Kidney glomerular epithelial cell (primary cell): ENCODE results near the gene SMG9.
"Not testable (repeated sequence)": the region's sequence is repeated elsewhere in the genome, so short reads cannot be mapped to it uniquely, and the experiment has no call there.

Source experiments
- DNase-seq: peaks from one replicate; lab custom pipeline; 2025; lab: John Stamatoyannopoulos, UW

Gene SMG9

GRCh38 chr19:43780706-43781525, 26.2 kb upstream of the SMG9 start, which contains the start of gene KCNN4:
Gene KCNN4, minus strand, starts transcription at chr19:43780973. Its CDS starts 112 bp downstream, at chr19:43780861.
- peak; percentile 11 for DNase-seq

GRCh38 chr19:43779820-43780219, 25.1 kb upstream of the SMG9 start:
- no peak for DNase-seq

- no peak for DNase-seq
Observed at GRCh38 chr19:43779147-43779819, 24.5 kb upstream of the SMG9 start.

GRCh38 chr19:43778651-43779050, 23.9 kb upstream of the SMG9 start:
- DNase-seq, result no peak

DNA sequence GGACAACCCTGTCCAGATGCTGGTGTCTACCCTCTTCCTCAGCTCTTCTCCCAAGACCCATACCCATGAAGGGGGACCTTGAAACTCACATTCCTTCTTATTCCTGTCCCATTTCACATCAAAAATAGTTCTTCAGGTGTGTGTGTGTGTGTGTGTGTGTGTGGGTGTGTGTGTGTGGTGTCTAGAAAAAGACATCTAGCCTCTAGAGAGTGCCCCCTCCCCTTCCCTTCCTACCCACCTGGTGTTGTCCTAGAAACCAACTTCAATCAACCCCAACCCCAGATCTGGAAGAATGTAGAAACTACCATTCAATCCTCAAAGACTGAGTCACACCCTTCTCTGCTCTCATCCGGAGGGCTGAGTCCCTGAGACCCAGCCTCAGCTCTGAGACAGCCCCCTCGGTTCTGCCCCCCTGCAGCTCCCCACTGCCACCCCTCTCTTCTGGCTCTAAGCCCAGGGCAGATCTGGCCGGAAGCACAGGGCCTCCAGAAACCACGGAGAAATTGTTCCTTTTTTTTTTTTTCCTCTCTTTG, 22.5 kb upstream of the SMG9 start:
- peak; percentile 8 for DNase-seq

DNA sequence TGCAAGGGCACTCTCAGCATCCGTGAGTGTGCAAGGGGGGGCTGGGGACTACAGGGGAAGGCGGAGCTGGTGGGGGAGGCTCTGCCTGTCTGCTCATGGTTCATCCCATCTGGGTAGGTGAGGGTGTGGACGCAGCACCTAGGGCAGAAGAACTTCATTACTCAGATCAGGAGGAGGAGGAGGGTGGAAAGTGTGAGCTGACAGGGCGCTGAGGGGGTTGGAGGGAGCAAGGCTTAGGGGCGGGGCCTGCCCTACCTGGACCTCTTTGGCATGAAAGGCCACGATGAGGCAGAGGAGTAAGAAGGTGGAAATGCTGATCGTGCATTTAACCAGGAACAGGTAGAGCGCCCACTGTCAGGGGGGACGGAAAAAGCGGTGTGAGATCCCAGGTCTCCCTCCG, 21.5 kb upstream of the SMG9 start:
- DNase-seq, result no peak

GRCh38 chr19:43775299-43775890, 20.6 kb upstream of the SMG9 start:
- DNase-seq, result no peak

DNA sequence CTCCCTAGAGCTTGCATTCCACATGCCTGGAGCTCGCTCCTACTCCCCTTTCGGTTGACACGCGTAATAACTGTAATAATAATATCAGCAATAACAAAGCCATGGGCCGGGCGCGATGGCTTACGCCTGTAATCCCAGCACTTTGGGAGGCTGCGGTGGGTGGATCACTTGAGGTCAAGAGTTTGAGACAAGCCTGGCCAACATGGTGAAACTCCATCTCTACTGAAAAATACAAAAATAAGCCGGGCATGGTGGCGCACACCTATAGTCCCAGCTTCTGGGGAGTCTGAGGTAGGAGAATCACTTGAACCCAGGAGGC, 20.1 kb upstream of the SMG9 start:
- not testable (repeated sequence) for DNase-seq

DNA sequence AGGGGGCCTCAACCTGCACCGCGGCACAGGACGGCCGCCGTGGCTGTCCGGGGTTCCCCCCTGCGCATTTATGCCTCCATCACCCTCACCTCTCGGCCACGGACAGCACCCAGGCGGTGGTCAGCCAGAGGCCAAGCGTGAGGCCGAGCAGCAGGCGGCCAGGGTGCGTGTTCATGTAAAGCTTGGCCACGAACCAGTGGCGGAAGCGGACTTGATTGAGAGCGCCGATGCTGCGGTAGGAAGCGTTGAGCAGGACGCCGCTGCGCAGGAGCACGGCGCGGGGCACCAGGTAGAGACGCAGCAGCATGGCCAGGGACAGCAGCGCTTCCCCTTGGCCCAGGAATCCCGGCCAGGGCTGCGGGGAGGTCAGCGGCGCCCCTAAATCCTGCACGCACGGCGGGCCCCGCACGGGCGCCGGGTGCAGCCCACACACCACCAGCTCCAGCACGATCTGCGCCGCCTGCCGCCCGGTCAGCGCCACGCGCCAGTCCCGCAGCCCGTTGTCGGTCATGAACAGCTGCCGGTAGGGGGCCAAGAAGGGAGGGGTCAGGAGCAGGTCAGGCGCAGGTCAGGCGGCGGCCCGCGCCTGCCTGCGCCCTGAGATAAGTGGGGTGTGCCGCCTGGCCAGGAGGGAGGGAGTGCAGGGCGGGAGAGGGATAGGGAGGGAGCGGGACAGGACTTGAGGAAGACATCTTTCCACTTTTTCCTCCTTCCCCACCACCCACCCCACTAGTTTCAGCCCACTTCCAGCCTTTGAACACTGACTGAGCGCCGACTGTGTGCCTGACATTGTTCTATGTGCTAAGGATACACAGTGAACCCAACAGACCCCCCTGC, 19.6 kb upstream of the SMG9 start:
- no peak for DNase-seq

- no peak for DNase-seq
Observed at GRCh38 chr19:43773725-43774102, 19.0 kb upstream of the SMG9 start.

GRCh38 chr19:43769256-43769655, 14.5 kb upstream of the SMG9 start:
- no peak for DNase-seq

DNA sequence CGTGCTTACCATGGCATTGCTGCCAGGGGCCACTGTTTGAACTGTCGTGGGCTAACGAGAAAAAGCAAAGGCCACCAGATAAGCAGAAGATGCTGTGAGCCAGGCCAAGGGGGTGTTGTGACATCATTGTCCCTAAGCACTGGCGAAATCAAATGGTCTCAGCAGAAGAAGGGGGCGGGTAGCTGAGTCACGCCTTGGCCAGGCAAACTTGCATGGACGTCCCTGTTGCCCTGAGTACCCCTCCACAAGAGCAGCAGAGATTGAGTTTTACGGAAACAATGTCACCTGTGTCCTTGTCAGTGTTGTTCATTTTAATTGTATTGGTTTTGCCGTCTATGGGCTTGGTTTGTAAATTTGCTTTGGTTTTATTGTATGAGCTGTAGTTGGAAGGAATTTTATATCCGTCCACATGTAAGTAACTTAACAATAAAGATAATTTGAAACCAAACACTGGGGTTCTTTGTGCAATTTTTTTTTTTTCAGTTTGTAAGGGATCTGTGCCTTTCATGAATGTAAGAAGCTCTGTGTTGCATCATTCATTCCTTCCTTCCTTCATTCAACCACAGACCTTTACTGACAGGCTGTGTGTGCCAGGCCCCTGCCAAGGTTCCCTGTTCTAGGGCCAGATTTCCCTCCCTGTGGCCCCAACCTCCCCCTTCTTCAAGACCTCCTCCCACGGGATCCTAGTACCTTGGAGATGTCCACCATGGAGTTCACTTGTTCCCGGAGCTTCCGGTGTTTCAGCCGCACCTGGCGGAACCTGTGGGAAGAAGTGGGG, 13.7 kb upstream of the SMG9 start:
- DNase-seq, result no peak

DNA sequence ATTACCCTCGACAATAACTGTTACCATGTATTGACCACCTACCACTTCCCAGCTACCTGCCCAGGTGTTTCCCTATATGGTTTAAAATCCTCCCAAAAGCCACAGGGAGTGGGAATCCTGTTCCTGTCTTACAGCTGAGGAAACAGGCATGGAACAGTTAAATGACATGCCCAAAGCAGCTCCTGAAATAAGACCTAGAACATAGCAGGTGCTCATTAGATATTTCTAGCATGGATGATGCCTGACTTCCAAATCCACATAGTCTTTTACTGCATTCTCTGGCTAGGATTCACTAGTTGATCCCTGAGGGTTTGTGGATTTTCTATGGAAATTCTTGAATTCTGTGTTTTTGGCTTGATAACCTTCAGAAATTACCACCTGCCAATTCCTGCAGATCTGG, 13.1 kb upstream of the SMG9 start:
- DNase-seq, result no peak

DNA sequence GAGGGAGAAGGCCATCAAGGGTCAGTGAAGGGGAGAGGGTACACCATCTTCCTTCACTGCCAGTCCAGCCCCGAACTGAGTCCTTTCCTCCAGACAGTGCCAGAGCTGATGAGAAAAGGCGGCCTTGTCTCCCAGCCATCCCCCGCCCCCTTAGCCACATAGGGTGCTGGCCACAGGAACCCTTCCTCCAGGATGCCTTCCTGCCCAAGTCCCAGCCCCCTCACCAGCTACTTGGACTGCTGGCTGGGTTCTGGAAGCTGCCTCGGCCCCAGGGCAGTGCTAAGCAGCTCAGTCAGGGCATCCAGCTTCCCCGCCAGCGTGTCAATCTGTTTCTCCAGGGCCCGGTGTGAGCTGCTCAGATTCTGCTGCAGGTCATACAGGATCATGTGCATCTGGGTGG, 12.6 kb upstream of the SMG9 start:
- no peak for DNase-seq

DNA sequence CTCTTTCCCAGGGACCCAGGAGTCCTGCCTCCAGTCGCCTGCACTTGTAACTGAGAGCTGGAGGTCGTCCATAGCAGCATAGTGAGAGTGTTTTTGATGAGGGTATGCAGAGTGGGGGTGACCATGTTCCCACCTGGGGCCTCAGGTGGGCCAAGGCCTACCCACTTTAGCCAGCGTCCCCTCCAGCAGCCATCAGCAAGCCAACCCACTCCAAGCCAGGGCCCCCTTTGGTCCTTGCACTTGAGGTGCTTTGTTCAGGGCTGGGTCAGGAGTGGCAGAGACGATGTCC, 11.9 kb upstream of the SMG9 start:
- no peak for DNase-seq

GRCh38 chr19:43765109-43765876, 10.5 kb upstream of the SMG9 start:
- peak; percentile 85 for DNase-seq

DNA sequence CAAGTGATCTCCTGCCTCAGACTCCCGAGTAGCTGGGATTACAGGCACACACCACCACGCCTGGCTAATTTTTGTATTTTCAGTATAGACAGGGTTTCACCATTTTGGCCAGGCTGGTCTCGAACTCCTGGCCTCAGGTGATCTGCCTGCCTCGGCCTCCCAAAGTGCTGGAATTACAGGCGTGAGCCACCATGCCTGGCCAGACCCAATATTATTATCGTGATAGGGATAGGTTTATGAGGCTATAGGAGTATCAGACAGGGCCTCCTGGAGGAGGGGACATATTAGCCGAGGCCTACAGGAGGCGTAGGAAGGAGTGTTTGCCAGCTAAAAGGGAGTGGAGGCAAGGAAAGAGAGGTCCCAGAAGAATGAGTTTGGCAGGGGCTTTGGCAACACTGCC, 9.9 kb upstream of the SMG9 start:
- DNase-seq, result not testable (repeated sequence)

DNA sequence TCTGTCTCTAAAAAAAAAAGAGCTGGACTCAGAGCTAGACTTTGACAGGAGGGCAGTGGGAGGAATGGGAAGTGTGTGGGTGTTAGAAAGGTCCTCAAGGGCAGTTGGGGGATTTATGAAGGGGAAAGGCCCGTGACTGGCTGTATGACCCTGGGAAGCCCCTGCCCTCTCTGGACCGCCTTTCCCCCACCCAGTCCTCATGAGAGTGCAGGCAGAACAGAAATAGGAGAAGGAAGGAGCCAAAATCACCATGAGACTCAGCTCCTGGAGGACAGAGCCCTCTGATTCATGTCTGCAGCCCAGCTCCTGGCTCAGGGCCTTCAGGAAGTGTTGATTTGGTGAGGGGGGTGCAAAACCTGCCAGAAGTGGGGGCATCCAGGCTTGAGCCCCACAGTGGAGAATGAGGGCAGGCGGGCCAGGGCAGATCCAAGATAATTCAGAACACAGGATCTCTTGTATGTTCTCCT, 8.7 kb upstream of the SMG9 start:
- no peak for DNase-seq

DNA sequence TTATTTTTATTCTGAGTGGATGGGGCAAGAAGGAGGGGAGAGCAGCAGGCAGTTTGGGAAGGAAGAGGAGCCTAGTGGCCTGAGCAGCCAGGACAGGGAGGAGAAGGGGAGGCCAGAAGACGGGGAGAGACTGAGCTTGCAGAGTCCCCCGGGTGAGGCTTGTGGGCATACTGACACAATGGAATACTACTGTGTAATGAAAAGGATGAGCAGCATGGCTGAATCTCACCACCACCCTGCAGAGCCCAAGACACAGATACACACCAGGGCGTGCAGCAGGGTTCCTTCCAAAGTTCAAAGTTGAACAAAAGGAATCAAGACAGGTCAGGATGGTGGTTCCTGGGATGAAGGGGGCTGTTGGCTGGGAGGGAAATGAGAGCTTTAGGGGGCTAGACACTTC, 8.1 kb upstream of the SMG9 start:
- DNase-seq, result no peak

DNA sequence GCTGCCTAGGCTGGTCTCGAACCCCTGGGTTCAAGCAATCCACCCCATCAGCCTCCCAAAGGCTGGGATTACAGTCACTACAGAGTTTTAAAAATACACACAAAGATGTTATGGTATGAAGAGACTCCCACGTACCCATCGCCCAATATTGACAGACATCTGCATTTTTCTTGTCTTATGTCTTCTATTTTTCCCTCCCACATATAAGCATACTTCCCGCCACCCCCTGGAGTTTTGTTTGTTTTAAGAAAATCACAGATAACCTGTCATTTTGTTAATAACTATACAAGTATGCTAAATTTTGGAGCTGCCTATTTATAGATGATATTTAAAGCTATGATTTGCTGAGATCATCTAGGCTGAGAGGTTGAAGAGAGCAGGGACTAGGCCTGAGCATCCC, 6.2 kb upstream of the SMG9 start:
- DNase-seq, result no peak

DNA sequence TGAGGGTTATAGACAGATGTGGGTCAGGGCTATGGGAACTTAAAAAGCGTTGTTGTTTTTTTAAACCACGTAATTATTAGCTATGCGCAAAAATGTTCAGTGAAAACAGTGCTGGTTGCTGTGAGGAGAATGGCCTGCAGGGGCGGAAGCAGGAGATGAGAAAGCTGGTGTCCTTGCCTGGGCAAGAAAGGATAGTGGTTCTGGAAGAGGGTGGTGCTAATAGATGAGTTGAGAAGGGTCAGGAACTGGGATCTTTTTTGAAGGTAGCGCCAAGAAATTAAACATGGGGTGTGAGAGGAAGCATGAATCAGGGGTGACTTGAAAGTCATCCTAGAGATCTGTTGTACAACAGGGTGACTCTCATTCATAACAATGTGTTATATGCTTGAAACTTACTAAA, 4.8 kb upstream of the SMG9 start:
- no peak for DNase-seq
